Ovary (tissue), 3 donors: ENCODE measurements around the gene TMPRSS12.

ENCODE experiments used
- POLR2A ChIP-seq: fragments of 450-650 bp; IDR thresholded peaks from one replicate; pipeline ENCODE4 v1.6.1; 2017; ENCODE audit warnings: antibody characterized with exemption, mild to moderate bottlenecking, moderate library complexity
- TF ChIP-seq, protein P1 (sequence below), 3 donors: fragments of 450-650 bp in 2 of 3; fragments of 200-600 bp in 1 of 3; IDR thresholded peaks; one replicate each; pipeline versions ENCODE4 v1.5.1 to v1.8.0; 2016 to 2022; ENCODE audit warnings: antibody characterized with exemption in 3 of 3, mild to moderate bottlenecking in 1 of 3
- donor health status: DM: no; HTN: no; CAD: no.

- TF ChIP-seq, protein P1, sequence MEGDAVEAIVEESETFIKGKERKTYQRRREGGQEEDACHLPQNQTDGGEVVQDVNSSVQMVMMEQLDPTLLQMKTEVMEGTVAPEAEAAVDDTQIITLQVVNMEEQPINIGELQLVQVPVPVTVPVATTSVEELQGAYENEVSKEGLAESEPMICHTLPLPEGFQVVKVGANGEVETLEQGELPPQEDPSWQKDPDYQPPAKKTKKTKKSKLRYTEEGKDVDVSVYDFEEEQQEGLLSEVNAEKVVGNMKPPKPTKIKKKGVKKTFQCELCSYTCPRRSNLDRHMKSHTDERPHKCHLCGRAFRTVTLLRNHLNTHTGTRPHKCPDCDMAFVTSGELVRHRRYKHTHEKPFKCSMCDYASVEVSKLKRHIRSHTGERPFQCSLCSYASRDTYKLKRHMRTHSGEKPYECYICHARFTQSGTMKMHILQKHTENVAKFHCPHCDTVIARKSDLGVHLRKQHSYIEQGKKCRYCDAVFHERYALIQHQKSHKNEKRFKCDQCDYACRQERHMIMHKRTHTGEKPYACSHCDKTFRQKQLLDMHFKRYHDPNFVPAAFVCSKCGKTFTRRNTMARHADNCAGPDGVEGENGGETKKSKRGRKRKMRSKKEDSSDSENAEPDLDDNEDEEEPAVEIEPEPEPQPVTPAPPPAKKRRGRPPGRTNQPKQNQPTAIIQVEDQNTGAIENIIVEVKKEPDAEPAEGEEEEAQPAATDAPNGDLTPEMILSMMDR (IDR thresholded peaks at IDR 0.05): no peak
- TF ChIP-seq POLR2A: no peak
Observed at GRCh38 chr12:50848963-50849362, 6.2 kb downstream of the TMPRSS12 start.
